ENCODE measurements around the gene SUSD1. TPM values are rescaled to one million over a fixed set of nuclear protein-coding genes. Genes with fewer than 3 reads are reported as not detected.
A peak's percentile ranks its signal among the peaks of the same experiment; 100 is the strongest.

Gene SUSD1
- total and polyA plus RNA-seq, 9 of the 15 experiments (the other 6 are each of a cell fraction or from before 2014, with no cell fraction given), result 10.9 to 44.4 (median 36.1) TPM

- TF ChIP-seq MCM7 (IDR thresholded peaks at IDR 0.05) (no peak), ELF4 (CRISPR knock-in tag; IDR thresholded peaks at IDR 0.05) (peak; percentile 73), MITF (IDR thresholded peaks at IDR 0.05) (0 out of 2 replicates have a peak, but pooled peaks have one; percentile 48), NR2C1 (IDR thresholded peaks at IDR 0.05) (no peak), NR2C1 (tag; IDR thresholded peaks at IDR 0.05) (peak; percentile 50; the same call in 1 of the 2 replicates), TFAP4 (CRISPR knock-in tag; IDR thresholded peaks at IDR 0.05; ENCODE audit: borderline replicate concordance) (peak; percentile 39; the same call in 1 of the 2 replicates), ZNF318 (IDR thresholded peaks at IDR 0.05; ENCODE audit: borderline replicate concordance in 1 of 2, low read depth in 1 of 2) (peak in 1 of 2 experiments; percentile 33; a peak in 1 of 4 replicates), ESRRA (IDR thresholded peaks at IDR 0.05; ENCODE audit: borderline replicate concordance, low read depth) (no peak; the same call in 1 of the 2 replicates), SMAD3 (CRISPR knock-in tag; conservative IDR thresholded peaks at IDR 0.05) (0 out of 2 replicates have a peak, but pooled peaks have one; percentile 18), NFE2 (IDR thresholded peaks at IDR 0.05; ENCODE audit: low read depth) (no peak)
- TF ChIP-seq, protein P1, sequence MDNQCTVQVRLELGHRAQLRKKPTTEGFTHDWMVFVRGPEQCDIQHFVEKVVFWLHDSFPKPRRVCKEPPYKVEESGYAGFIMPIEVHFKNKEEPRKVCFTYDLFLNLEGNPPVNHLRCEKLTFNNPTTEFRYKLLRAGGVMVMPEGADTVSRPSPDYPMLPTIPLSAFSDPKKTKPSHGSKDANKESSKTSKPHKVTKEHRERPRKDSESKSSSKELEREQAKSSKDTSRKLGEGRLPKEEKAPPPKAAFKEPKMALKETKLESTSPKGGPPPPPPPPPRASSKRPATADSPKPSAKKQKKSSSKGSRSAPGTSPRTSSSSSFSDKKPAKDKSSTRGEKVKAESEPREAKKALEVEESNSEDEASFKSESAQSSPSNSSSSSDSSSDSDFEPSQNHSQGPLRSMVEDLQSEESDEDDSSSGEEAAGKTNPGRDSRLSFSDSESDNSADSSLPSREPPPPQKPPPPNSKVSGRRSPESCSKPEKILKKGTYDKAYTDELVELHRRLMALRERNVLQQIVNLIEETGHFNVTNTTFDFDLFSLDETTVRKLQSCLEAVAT (IDR thresholded peaks at IDR 0.05), result peak in 1 of 2 experiments; percentile 76; a peak in 2 of 4 replicates
- TF ChIP-seq, protein P2, sequence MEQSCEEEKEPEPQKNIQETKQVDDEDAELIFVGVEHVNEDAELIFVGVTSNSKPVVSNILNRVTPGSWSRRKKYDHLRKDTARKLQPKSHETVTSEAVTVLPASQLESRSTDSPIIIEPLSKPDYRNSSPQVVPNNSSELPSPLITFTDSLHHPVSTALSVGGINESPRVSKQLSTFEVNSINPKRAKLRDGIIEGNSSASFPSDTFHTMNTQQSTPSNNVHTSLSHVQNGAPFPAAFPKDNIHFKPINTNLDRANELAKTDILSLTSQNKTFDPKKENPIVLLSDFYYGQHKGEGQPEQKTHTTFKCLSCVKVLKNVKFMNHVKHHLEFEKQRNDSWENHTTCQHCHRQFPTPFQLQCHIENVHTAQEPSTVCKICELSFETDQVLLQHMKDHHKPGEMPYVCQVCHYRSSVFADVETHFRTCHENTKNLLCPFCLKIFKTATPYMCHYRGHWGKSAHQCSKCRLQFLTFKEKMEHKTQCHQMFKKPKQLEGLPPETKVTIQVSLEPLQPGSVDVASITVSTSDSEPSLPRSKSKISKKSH (CRISPR knock-in tag; IDR thresholded peaks at IDR 0.05), result no peak
Observed at GRCh38 chr9:112069318-112070169, 105.6 kb downstream of the SUSD1 start (continued).

Data from K562 (cell line).